DLD1 (cell line): ENCODE data around the gene RAD51B.
"Not testable (repeated sequence)": the region's sequence is repeated elsewhere in the genome, so short reads cannot be mapped to it uniquely, and the experiment has no call there.

ENCODE experiments used
- in situ Hi-C: cut with HindIII; loops from 2 replicates; pipeline ENCODE4 v1.10.0; 2017; ENCODE audit warnings: low sequenced_read_pairs

Gene RAD51B

GRCh38 chr14:68244262-68244980 is 424.8 kb downstream of the RAD51B start:
- in situ Hi-C loops, result no loop called here

- in situ Hi-C loops, result no loop called here
Observed at GRCh38 chr14:68245146-68246073, 425.8 kb downstream of the RAD51B start.

GRCh38 chr14:68246074-68246785 is 426.7 kb downstream of the RAD51B start:
- in situ Hi-C loops, result no loop called here

GRCh38 chr14:68246786-68247105 is 427.2 kb downstream of the RAD51B start:
- in situ Hi-C loops, result no loop called here

GRCh38 chr14:68247274-68247673 is 427.7 kb downstream of the RAD51B start:
- in situ Hi-C loops, result no loop called here

- in situ Hi-C loops, result no loop called here
Observed at GRCh38 chr14:68247676-68248268, 428.2 kb downstream of the RAD51B start.

GRCh38 chr14:68248481-68249255 is 429.1 kb downstream of the RAD51B start:
- in situ Hi-C loops, result no loop called here

GRCh38 chr14:68249661-68250451 is 430.3 kb downstream of the RAD51B start:
- in situ Hi-C loops, result loop anchor here (5.0 kb wide), 1 partner anchor 557 kb away; no protein-coding TSS in a partner anchor

- in situ Hi-C loops, result loop anchor here (5.0 kb wide), 1 partner anchor 556 kb away; no protein-coding TSS in a partner anchor
Observed at GRCh38 chr14:68250927-68251768, 431.6 kb downstream of the RAD51B start.

GRCh38 chr14:68251769-68252100 is 432.2 kb downstream of the RAD51B start:
- in situ Hi-C loops, result loop anchor here (5.0 kb wide), 1 partner anchor 556 kb away; no protein-coding TSS in a partner anchor

GRCh38 chr14:68253160-68253780 is 433.7 kb downstream of the RAD51B start:
- in situ Hi-C loops, result loop anchor here (5.0 kb wide), 1 partner anchor 554 kb away; no protein-coding TSS in a partner anchor

- in situ Hi-C loops, result loop anchor here (5.0 kb wide), 1 partner anchor 553 kb away; no protein-coding TSS in a partner anchor
Observed at GRCh38 chr14:68253878-68254528, 434.4 kb downstream of the RAD51B start.

GRCh38 chr14:68254669-68255527 is 435.3 kb downstream of the RAD51B start:
- in situ Hi-C loops, result loop anchor here (5.0 kb wide), 1 partner anchor 552 kb away; no protein-coding TSS in a partner anchor

GRCh38 chr14:68255693-68256178 is 436.2 kb downstream of the RAD51B start:
- in situ Hi-C loops, result no loop called here

- in situ Hi-C loops, result no loop called here
Observed at GRCh38 chr14:68257969-68258368, 438.4 kb downstream of the RAD51B start.

GRCh38 chr14:68258995-68259394 is 439.4 kb downstream of the RAD51B start:
- in situ Hi-C loops, result not testable (repeated sequence)
